GM19452 (cell line): Measurements from ENCODE around the gene ATOH8.

ENCODE experiments used
- ATAC-seq: cut with Tn5 transposase; IDR thresholded peaks from one replicate; pipeline ENCODE4 v1.9.1; 2021; ENCODE audit not compliant: unreplicated experiment

Gene ATOH8

DNA sequence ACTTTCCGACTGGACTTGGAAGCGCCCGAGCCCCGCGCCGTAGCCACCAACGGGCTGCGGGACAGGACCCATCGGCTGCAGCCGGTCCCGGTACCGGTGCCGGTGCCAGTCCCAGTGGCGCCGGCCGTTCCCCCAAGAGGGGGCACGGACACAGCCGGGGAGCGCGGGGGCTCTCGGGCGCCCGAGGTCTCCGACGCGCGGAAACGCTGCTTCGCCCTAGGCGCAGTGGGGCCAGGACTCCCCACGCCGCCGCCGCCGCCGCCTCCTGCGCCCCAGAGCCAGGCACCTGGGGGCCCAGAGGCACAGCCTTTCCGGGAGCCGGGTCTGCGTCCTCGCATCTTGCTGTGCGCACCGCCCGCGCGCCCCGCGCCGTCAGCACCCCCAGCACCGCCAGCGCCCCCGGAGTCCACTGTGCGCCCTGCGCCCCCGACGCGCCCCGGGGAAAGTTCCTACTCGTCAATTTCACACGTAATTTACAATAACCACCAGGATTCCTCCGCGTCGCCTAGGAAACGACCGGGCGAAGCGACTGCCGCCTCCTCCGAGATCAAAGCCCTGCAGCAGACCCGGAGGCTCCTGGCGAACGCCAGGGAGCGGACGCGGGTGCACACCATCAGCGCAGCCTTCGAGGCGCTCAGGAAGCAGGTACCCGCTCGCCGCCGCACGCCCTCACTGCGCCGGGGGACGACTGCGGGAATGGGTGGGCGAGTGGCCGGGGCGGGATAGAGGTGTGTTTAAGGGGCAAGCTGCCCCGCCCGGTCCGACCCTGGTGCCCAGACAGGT is 713 bp downstream of the ATOH8 start:
- ATAC-seq, result no peak

DNA sequence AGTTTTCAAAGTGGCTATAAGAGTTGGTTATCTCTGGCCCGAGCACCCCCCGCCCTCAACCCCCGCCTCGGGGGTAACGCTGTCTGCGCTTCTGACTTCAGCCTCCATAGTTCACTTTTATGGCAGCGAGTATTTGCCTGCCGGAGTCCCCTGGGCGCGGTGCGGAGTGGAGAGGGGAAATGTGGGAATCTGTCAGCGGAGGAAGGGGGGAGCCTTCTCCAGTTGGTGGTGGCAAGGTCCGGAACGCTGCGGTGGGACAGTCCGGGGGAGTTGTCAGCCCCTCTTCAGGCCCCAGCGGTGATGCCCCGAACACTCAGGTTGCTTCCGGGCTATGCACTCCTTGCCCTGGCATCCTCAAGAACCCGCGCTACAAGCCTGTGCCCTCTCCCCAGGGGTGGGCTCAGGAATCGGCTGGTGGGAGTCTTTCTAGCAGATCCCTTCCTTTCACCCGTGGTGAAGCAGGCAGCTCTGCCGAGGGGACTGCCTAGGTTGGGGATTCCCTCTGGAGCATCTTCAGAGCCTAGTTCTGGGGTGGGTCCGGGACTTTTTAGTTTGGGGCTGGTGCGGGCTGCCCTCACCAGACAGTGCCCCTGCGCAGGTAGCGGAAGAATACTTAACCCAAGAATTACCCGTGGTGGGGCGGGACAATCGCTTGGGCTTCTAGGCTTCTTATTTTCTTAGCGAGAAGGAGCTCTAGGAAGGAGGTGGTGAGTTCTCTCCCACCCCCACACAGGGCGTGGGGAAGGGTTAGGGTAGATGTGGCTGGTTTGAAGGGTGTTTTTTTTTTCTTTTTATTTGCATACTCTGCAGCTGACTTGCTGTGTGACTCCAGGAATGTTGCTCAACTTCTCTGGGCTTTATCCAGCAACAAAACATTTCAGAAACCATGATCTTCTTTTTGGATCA is 1.6 kb downstream of the ATOH8 start:
- ATAC-seq, result no peak

DNA sequence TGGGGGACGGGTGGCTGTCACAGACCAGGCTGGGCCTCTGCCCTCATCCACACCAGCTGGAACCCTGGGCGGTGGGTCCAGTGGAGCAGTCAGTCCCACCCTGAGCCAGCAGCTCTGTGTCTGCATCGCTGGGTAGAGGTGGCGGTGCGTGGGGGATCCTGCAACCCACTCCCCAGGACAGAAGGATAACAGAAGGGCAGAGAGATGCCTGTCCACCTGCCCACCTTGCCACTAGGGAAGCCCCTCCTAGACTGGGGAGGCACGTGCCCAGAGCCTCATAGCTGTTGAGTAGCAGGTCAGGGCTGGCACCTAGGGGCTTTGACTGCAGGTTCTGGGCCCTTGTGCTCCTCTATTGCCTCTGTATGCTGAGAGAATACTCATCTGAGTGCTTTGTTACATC is 2.4 kb downstream of the ATOH8 start:
- ATAC-seq, result no peak

DNA sequence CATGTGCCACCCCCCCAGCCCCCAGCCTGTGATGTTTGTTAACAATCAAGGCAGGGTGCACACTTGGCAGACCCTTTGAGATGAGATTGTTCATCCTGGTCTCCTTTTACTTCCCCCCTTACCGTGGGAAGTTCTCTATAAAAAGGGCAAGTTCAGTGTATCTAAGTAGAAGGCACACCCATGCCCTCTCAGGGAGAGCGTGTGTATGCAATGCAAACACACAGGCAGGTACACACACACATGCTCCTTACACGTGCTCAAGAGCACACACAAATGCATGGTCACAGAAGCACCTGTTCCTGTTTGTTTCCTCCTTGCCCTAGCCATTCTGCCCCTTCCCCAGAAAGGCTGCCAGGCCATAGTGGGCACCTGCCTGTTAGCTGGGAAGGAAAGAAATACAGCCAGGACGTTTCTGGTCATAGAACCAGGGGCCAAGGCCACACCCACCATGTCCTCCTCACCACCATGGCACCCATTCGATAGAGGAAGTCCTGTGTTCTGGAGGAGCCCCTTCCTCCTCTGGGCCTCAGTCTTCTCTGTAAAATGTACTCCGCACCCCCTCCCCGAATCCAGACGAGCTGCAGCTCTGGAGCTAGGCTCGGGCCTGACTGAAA is 3.1 kb downstream of the ATOH8 start:
- no peak for ATAC-seq

- ATAC-seq, result no peak
These were observed 4.1 kb downstream of the ATOH8 start for GRCh38 chr2:85757860-85758259.

- ATAC-seq, result no peak
These were observed 4.8 kb downstream of the ATOH8 start for GRCh38 chr2:85758361-85759256.

DNA sequence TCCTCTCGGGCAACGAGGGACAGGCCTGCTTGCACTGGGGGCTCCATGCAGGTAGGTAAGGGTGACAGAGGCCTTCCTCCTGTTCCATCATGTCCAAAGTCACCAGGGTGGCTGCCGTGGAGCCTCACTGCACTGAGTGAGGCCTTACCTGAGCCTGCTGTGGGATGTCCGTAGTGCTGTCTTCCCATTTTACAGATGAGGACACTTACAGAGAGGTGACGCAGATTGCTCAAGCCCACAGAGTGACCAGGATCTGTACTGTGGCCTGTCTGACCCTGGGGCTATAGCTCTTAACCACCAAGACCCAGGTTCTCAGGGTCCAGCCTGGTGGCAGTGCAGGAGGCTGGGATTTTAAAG is 5.4 kb downstream of the ATOH8 start:
- ATAC-seq, result no peak

GRCh38 chr2:85760371-85760770 is 6.6 kb downstream of the ATOH8 start:
- no peak for ATAC-seq

DNA sequence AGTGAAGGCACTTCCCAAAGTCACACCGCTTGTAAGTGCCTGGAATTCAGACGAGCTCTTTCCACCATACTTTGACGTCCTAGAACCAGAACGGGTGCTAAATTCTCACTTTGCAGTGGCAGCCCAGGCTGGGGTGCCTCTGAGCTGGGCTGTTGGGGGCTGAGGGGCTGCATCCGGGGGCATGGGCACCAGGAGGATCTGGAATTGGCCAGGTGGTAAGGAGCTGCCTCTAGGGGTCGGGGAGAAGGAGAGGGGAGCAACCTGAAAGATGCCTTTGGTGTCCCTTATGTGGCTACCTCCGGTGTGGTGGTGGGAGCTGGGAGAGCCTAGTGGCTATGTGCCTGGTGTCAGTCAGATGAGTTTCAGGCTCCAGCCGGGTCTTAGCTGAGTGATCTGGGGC is 7.1 kb downstream of the ATOH8 start:
- ATAC-seq, result no peak

- no peak for ATAC-seq
These were observed 7.7 kb downstream of the ATOH8 start for GRCh38 chr2:85761512-85761944.

GRCh38 chr2:85761946-85762345 is 8.2 kb downstream of the ATOH8 start:
- no peak for ATAC-seq

- ATAC-seq, result no peak
These were observed 9.3 kb downstream of the ATOH8 start for GRCh38 chr2:85763132-85763531.

DNA sequence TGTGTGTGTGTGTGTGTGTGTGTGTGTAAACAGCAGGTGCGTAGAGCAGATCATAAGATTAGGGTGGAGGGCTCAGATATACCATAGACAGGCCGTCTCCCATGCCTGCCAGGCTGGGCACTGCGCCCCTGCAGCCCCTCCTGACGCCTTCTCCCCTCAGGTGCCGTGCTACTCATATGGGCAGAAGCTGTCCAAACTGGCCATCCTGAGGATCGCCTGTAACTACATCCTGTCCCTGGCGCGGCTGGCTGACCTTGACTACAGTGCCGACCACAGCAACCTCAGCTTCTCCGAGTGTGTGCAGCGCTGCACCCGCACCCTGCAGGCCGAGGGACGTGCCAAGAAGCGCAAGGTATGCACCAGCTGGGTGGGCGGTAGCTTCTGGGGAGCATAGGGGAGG is 10.0 kb downstream of the ATOH8 start:
- no peak for ATAC-seq

DNA sequence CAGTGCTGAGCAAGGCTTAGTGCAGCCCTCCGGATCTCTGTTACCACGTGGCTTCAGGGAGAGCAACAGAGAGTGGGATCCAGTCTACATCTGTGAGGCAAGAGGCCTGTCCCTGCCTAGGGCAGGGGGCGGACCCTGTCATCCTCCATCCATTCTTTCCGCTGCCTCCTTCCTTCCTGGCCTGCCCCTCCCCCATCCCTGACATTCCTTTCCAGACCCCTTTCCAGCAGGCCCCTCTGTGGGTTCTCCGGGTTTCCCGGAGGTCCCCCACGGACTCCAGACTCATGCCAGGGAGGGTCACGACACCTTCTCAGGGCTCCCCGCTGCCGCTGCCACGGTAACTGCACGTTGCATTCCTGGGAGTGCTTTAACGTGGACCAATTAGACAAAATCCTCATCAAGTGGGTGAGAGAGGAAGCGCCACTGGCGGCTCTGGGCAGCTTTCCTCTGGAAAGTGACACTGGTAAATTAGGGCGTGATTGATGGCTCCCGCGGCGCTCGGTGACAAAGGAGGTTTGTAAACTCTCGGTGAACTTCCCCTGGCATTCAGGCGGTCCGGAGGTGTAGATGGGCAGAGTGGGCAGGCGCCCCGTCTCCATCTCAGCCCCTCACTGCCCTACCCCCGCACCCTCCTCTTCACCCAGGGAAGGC is 11.4 kb downstream of the ATOH8 start:
- ATAC-seq, result no peak

DNA sequence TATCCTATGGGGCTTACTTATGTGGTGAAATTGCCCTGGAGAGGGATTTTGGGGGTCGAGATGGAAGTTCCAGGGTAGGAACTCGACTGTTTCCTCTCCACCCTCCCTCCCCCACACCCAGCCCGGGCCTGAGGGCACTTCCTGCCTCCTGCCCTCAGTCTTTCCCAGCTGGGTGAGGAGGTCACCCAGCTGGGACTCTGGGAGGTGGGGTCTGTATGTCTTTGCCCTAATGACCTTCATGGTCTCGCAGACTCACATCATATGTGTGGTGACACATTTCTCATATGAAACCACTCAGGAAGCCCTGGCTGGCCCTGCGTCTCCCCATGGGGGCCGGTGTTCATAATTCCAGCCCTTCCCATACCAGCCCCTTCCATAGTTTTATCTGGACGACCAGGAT is 12.4 kb downstream of the ATOH8 start:
- ATAC-seq, result no peak

DNA sequence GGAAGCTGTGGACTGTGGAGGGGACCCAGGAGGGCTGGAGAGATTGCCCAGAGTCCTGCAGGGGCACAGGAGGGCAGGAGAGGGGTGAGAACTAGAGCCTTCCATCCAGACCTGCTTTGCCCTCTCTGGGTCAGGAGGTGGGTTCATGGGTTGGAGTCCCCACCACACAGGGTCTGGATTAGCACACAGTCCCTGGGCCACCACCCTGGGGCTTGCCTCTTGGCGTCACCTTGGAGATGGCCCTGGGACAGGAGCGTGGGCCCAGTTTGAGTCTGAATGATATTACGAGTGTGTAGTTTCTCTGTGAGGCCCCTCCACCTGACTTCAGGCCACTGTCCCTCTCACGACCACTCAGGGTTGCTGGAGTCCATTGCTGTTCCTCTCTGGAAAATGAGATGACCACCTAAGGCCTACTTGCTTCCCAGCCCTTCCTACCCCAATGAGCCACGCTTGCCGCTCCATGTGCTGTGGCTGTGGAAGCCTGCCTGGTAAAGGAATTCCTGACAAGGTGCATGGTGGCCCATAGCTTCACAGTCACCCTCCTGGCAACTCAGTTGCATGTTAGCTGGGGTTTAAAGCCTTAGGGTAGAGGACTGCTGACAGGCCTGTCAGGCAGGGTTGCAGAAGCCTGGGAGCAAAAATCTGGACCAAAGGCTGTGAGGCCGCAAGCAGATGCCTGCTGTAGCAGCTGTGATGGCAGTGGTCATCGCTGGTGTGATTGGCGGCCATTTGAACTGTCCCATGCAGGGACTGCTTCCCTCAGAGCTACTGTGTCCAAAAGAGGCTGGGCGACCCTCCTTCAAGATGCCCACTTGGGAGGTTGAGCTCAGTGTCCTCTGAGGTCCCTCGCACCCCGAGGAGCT is 14.2 kb downstream of the ATOH8 start:
- no peak for ATAC-seq

DNA sequence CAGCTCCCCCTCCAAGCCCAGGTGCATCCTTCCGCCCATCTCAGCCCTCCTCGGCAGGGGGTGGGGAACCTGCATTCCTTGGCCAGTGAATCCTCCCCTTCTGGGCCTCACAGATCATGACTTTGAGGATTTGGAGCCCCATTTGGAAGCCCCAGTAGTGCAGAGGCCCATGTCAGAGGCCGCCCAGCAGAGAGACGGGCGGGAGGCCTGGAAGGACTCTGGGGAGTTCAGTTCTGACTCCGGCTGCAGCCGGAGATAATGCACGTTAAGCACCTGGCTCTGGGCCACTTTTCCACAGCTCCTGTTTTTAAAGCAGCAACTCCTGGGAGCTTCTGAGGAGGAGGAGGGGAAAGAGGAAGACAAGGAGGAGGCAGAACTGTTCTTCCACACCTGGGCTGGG is 14.9 kb downstream of the ATOH8 start:
- no peak for ATAC-seq

GRCh38 chr2:85769236-85769982 is 15.6 kb downstream of the ATOH8 start:
- no peak for ATAC-seq

- no peak for ATAC-seq
These were observed 16.2 kb downstream of the ATOH8 start for GRCh38 chr2:85769983-85770362.
